Colonic mucosa (tissue), 4 donors: Measurements from ENCODE around the gene FOLR1. TPM values are rescaled to one million over a fixed set of nuclear protein-coding genes. Genes with fewer than 3 reads are reported as not detected.
"Not testable (repeated sequence)": the region's sequence is repeated elsewhere in the genome, so short reads cannot be mapped to it uniquely, and the experiment has no call there.

Experiments used
- DNase-seq: peaks from one replicate; pipeline ENCODE4 v3.0.0-alpha.2; 2020
- H3K27ac ChIP-seq: fragments of 200-600 bp; one replicate; pipeline ENCODE4 v1.8.0; 2021
- H3K27me3 ChIP-seq: fragments of 200-600 bp; one replicate; pipeline ENCODE4 v1.8.0; 2021
- H3K36me3 ChIP-seq: fragments of 200-600 bp; one replicate; pipeline ENCODE4 v1.8.0; 2021
- H3K4me1 ChIP-seq: fragments of 200-600 bp; one replicate; pipeline ENCODE4 v1.8.0; 2021; ENCODE audit warnings: mild to moderate bottlenecking
- H3K4me3 ChIP-seq: fragments of 200-600 bp; one replicate; pipeline ENCODE4 v1.8.0; 2021
- H3K9ac ChIP-seq, 2 donors: one replicate each; pipeline ENCODE4 v1.7.0; 2013; ENCODE audit warnings: control low read depth in 2 of 2, low read depth in 2 of 2, low read length in 2 of 2
- H3K9me3 ChIP-seq: fragments of 200-600 bp; one replicate; pipeline ENCODE4 v1.8.0; 2021
- CTCF ChIP-seq: fragments of 200-600 bp; IDR thresholded peaks from one replicate; pipeline ENCODE4 v1.8.0; 2022; ENCODE audit warnings: antibody characterized with exemption, mild to moderate bottlenecking
- intact Hi-C: fragments of 100-400 bp; cut with DNase I; formaldehyde crosslinking; loops from one replicate; pipeline ENCODE4 v1.14.1; 2022
- total RNA-seq, 2 donors: library from RNA; stranded (reverse); fragmentation: NEBNext Ultra II Directional in 1 of 2; extraction: Animal tissue kit (Norgen Biotek cat#: 25700) in 1 of 2; gene quantifications; one replicate each; pipeline ENCODE4 v1.2.1, GENCODE V29; 2021
- donor health status: healthy.
- donor health status: DM: no; HTN: no; CAD: no.
- donor health status: DM: no; HTN: no; CAD: no.

The FOLR1 gene
- total RNA-seq = under 1 TPM in 1 of 2 donors, not detected in 1; 0.59 TPM

DNA sequence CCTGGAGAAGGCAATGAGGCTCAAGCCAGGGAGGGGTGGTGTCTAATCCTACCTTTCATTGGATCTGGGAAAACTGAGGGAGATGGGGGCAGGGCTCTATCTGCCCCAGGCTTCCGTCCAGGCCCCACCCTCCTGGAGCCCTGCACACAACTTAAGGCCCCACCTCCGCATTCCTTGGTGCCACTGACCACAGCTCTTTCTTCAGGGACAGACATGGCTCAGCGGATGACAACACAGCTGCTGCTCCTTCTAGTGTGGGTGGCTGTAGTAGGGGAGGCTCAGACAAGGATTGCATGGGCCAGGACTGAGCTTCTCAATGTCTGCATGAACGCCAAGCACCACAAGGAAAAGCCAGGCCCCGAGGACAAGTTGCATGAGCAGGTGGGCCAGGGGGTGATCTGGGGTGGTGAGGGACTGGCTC, at the start of gene FOLR1:
FOLR1 (plus strand) TSS at position 180 of the 421 bp plus-strand sequence; CDS start at position 214, 34 bp downstream.
- Histone ChIP-seq H3K27me3 (no peaks in the 10 kb centered on the region), H3K9ac (no peak within 1 kb of the TSS), H3K4me3 (no peak within 1 kb of the TSS), H3K4me1 (no peaks in the 10 kb centered on the region), H3K27ac (no peak within 1 kb of the TSS), H3K36me3 (no peaks in the 10 kb centered on the region), H3K9me3 (no peaks in the 10 kb centered on the region)
- DNase-seq = no peak
- TF ChIP-seq CTCF = no peak
- intact Hi-C loops = no loop called here

DNA sequence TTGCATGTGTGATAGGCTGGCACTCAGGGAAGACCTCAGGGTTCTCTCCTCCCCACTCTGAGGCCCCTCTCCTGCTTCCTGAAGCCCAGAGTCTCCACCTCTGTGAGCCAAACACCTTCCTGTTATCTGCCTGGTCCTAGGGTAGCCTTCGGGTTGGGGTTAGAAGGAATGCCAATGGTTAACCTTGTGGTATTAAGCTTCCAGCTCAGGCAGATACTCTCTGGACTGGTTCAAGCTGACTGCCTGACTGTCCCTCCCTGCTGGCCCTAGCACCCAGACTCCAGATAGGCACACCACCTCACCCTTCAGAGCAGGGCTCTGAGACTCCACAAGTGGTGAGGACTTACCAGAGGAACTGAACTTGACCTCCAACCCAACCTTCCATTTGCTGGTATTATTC, 49.4 kb upstream of the FOLR1 start:
- H3K36me3 ChIP-seq, H3K27me3 ChIP-seq, H3K4me3 ChIP-seq, H3K9ac ChIP-seq, H3K27ac ChIP-seq, H3K4me1 ChIP-seq, DNase-seq, H3K9me3 ChIP-seq: not testable (repeated sequence)
- intact Hi-C loops = loop anchor here (5.0 kb wide), 1 partner anchor 40 kb away; no protein-coding TSS in a partner anchor

DNA sequence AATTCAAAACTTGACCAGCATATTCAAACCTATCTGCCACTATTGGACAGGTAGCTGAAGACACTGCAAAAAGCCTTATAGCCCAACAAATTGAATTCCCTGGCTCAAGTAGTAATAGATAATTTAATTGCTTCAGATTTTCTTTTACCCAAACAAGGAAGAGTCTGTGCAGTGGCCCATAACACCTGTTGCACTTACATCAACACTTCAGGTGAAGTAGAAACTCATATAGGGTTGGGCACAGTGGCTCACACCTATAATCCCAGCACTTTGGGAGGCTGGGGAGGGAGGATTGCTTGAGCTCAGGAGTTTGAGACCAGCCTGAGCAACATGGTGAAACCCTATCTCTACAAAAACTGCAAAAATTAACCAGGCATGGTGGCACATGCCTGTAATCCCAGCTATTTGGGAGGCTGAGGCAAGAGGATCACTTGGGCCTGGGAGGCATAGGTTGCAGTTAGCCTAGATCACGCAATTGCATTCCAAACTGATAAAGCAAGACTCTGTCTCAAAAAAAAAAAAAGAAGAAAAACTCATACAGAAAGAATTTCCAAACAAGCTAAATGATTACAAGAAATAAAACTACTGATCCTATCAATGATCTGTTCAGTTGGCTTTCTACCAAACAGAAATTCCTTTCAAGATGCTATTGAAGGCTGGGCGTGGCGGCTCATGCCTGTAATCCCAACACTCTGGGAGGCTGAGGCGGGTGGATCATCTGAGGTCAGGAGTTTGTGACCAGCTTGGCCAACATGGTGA, 47.0 kb upstream of the FOLR1 start:
- Histone ChIP-seq H3K36me3 (no peaks in the 10 kb centered on the region), H3K4me3 (no peak overlapping the region), H3K9ac (no peak overlapping the region), H3K4me1 (no peaks in the 10 kb centered on the region), H3K27me3 (no peaks in the 10 kb centered on the region), H3K9me3 (no peaks in the 10 kb centered on the region), H3K27ac (no peak overlapping the region)
- no peak for TF ChIP-seq CTCF
- DNase-seq = no peak
- intact Hi-C loops = loop anchor here (5.0 kb wide), 1 partner anchor 37 kb away; no protein-coding TSS in a partner anchor

GRCh38 chr11:72146625-72147024, 45.3 kb upstream of the FOLR1 start:
- Histone ChIP-seq H3K27me3 (no peaks in the 10 kb centered on the region), H3K4me1 (no peaks in the 10 kb centered on the region), H3K36me3 (no peaks in the 10 kb centered on the region), H3K9me3 (no peaks in the 10 kb centered on the region), H3K27ac (no peak overlapping the region), H3K9ac (no peak overlapping the region), H3K4me3 (no peak overlapping the region)
- TF ChIP-seq CTCF = no peak
- no peak for DNase-seq
- intact Hi-C loops = no loop called here

DNA sequence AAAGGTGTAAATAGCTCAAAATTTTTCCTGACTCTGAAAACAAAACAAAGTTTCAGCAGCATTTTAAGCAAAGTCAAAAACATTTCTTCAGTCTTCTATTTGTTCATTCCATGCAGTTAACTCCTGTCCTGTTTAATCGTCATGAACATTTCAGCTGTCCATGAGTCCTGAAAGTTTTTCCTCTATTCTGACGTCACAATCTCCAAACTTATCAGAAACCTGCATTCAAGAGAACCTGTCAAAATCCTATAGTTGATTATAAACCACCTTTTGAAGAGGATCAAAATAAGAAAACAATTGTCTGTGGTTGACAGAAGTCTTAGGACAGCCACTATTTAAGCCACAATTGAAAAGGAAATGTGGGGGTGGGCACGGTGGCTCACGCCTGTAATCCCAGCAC, 41.1 kb upstream of the FOLR1 start:
- H3K9ac ChIP-seq = no peak overlapping the region
- intact Hi-C loops = no loop called here
- H3K36me3 ChIP-seq = no peaks in the 10 kb centered on the region
- H3K4me3 ChIP-seq = no peak overlapping the region
- no peak overlapping the region for H3K27ac ChIP-seq
- no peak for DNase-seq
- H3K9me3 ChIP-seq = no peaks in the 10 kb centered on the region
- TF ChIP-seq CTCF = no peak
- H3K27me3 ChIP-seq = no peaks in the 10 kb centered on the region
- no peaks in the 10 kb centered on the region for H3K4me1 ChIP-seq

DNA sequence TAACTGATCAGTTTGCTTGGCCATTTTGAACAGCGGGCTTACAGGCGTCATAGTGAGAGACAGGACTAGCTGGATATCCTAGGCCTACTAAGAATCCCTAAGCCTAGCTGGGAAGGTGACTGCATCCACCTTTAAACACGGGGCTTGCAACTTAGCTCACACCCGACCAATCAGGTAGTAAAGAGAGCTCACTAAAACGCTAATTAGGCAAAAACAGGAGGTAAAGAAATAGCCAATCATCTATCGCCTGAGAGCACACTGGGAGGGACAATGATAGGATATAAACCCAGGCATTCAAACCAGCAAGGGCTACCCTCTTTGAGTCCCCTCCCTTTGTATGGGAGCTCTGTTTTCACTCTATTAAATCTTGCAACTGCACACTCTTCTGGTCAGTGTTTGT, 38.1 kb upstream of the FOLR1 start:
- H3K9me3 ChIP-seq, intact Hi-C loops, H3K27me3 ChIP-seq, H3K9ac ChIP-seq, DNase-seq, H3K27ac ChIP-seq, H3K4me1 ChIP-seq, H3K36me3 ChIP-seq, H3K4me3 ChIP-seq: not testable (repeated sequence)
